AG04450 (cell line): ENCODE data around the gene SLC30A3. TPM values are rescaled to one million over a fixed set of nuclear protein-coding genes. Genes with fewer than 3 reads are reported as not detected.

Experiments
- CTCF ChIA-PET: fragments of 300-600, 350-600 bp; formaldehyde crosslinking; extraction: SDS; loops from one replicate; lab custom pipeline; 2022; ENCODE audit warnings: antibody characterized with exemption, inconsistent platforms; lab: Charles Lee
- POLR2A ChIA-PET: fragments of 350-600 bp; formaldehyde crosslinking; extraction: SDS; loops from one replicate; lab custom pipeline; 2021; ENCODE audit warnings: antibody characterized with exemption, inconsistent platforms; lab: Yijun Ruan, JAX
- DNase-seq: peaks from one replicate; pipeline ENCODE4 v3.0.0-alpha.2; 2011; ENCODE audit warnings: low read depth, low spot score
- H3K27ac ChIP-seq: one replicate; pipeline ENCODE4 v1.5.1; 2012; ENCODE audit warnings: low read depth, low read length, control low read depth
- H3K27me3 ChIP-seq: one replicate; pipeline ENCODE4 v1.6.0; 2012; ENCODE audit warnings: low read length; ENCODE audit not compliant: control insufficient read depth, insufficient read depth
- H3K4me3 ChIP-seq: 2 replicates; pipeline ENCODE4 v1.5.1; 2011; ENCODE audit warnings: mild to moderate bottlenecking, low read depth, low read length, control low read depth
- H3K9me3 ChIP-seq: 2 replicates; pipeline ENCODE4 v1.5.1; 2012; ENCODE audit warnings: low read length; ENCODE audit not compliant: control insufficient read depth, insufficient read depth
- CTCF ChIP-seq: IDR thresholded peaks from 2 replicates; pipeline ENCODE4 v1.5.1; 2011; ENCODE audit warnings: low read depth, low read length, control low read depth, inconsistent platforms
- polyA minus RNA-seq: library from RNA; depleted of rRNA, polyadenylated mRNA; stranded (reverse); fragments of >200 nt; gene quantifications from 2 replicates; pipeline ENCODE4 v1.2.3, GENCODE V29; 2011; rRNA and poly(A)+ RNA removed
- polyA plus RNA-seq: library from polyadenylated mRNA; depleted of rRNA; stranded (reverse); fragments of >200 nt; gene quantifications from 2 replicates; pipeline ENCODE4 v1.2.3, GENCODE V29; 2011; rRNA removed

SLC30A3 gene
- polyA plus RNA-seq, result 0.04 and 0.07 TPM in 2 replicates
- not detected in 2 replicates for polyA minus RNA-seq

GRCh38 chr2:27262379-27263286, at the start of gene SLC30A3:
TSS of gene SLC30A3 (minus strand) at chr2:27263047. CDS start at chr2:27262906, 141 bp downstream.
- Histone ChIP-seq H3K27ac (no peak within 1 kb of the TSS), H3K27me3 (peaks cover 75% of the 10 kb centered on the region), H3K9me3 (no peaks in the 10 kb centered on the region), H3K4me3 (peak within 1 kb of the TSS; percentile 38)
- no peak for DNase-seq
- no peak for TF ChIP-seq CTCF
- CTCF ChIA-PET, result interaction anchor here (1.0 kb wide), 1 partner anchor 16 kb away, joined by 3 read pairs; no protein-coding TSS in a partner anchor
- POLR2A ChIA-PET, result interaction anchor here (0.6 kb wide), 1 partner anchor 9 kb away, joined by 3 read pairs; no protein-coding TSS in a partner anchor

- H3K9me3 ChIP-seq, result no peaks in the 10 kb centered on the region; the same call in 1 of the 2 replicates
- H3K4me3 ChIP-seq, result no peak overlapping the region
- TF ChIP-seq CTCF, result no peak
- ChIA-PET CTCF (interaction anchor here (1.8 kb wide), 1 partner anchor 9 kb away, joined by 6 read pairs; no protein-coding TSS in a partner anchor), POLR2A (interaction anchor here (1.1 kb wide), 1 partner anchor 11 kb away, joined by 3 read pairs; the partner anchor contains the start of gene MPV17)
- H3K27me3 ChIP-seq, result peaks cover 14% of the 10 kb centered on the region
- no peak for DNase-seq
- no peak overlapping the region for H3K27ac ChIP-seq
These were observed 49.3 kb upstream of the SLC30A3 start for GRCh38 chr2:27312152-27312551.

GRCh38 chr2:27309651-27310050, 46.8 kb upstream of the SLC30A3 start:
- H3K27ac ChIP-seq, result no peak overlapping the region
- no peak for DNase-seq
- ChIA-PET POLR2A (interaction anchor here (0.7 kb wide), 1 partner anchor 8 kb away, joined by 6 read pairs; no protein-coding TSS in a partner anchor), CTCF (interaction anchor here (0.8 to 1.3 kb wide), 2 partner anchors 11 to 373 kb away, joined by 3 read pairs; no protein-coding TSS in a partner anchor)
- no peak overlapping the region for H3K4me3 ChIP-seq
- peaks cover 37% of the 10 kb centered on the region for H3K27me3 ChIP-seq
- TF ChIP-seq CTCF, result no peak
- H3K9me3 ChIP-seq, result peaks cover 4% of the 10 kb centered on the region; the same call in 1 of the 2 replicates

GRCh38 chr2:27308359-27308881, 45.6 kb upstream of the SLC30A3 start, which contains the start of gene UCN:
TSS of gene UCN (minus strand) at chr2:27308445. CDS start at chr2:27307895, 550 bp downstream.
- H3K27me3 ChIP-seq, result peaks cover 38% of the 10 kb centered on the region
- ChIA-PET POLR2A (no interaction called here), CTCF (interaction anchor here (1.1 kb wide), 1 partner anchor 28 kb away, joined by 6 read pairs; no protein-coding TSS in a partner anchor)
- TF ChIP-seq CTCF, result no peak
- H3K9me3 ChIP-seq, result peaks cover 5% of the 10 kb centered on the region; the same call in 1 of the 2 replicates
- no peak for DNase-seq
- no peak within 1 kb of the TSS for H3K27ac ChIP-seq
- no peak within 1 kb of the TSS for H3K4me3 ChIP-seq
